H1 (cell line): ENCODE measurements around the gene LOXL1.

Experiments
- EP300 ChIP-seq, 2 experiments: IDR thresholded peaks; 1 replicate in 1 of 2; 2 replicates in 1 of 2; pipeline ENCODE4 v1.6.1; 2011 to 2012; ENCODE audit warnings: low read depth in 2 of 2, low read length in 2 of 2, mild to moderate bottlenecking in 2 of 2, borderline replicate concordance in 1 of 2, inconsistent platforms in 1 of 2, moderate library complexity in 1 of 2
- EZH2 ChIP-seq: fragments of 200-600 bp; sonication (generic); IDR thresholded peaks from 2 replicates; pipeline ENCODE4 v1.7.1; 2012; ENCODE audit warnings: low read depth, mild to moderate bottlenecking, moderate library complexity, low read length, inconsistent platforms; ENCODE audit not compliant: severe bottlenecking
- POLR2AphosphoS5 ChIP-seq: IDR thresholded peaks from 2 replicates; pipeline ENCODE4 v1.6.1; 2011; ENCODE audit warnings: low read depth, low read length
- RFX5 ChIP-seq: IDR thresholded peaks from 2 replicates; pipeline ENCODE4 v1.6.1; 2011; ENCODE audit warnings: low read depth, low read length, improper control_type of control experiment, borderline replicate concordance
- SP2 ChIP-seq: IDR thresholded peaks from 2 replicates; pipeline ENCODE4 v1.6.1; 2012; ENCODE audit warnings: mild to moderate bottlenecking, low read length, inconsistent platforms
- SP4 ChIP-seq: IDR thresholded peaks from 2 replicates; pipeline ENCODE4 v1.6.1; 2012; ENCODE audit warnings: low read length, inconsistent platforms
- YY1 ChIP-seq: IDR thresholded peaks from 2 replicates; pipeline ENCODE4 v1.6.1; 2011; ENCODE audit warnings: low read depth, mild to moderate bottlenecking, low read length
- TF ChIP-seq, protein P1 (sequence below), 3 experiments: IDR thresholded peaks; 1 replicate in 2 of 3; 2 replicates in 1 of 3; pipeline versions ENCODE4 v1.5.1 to v1.6.1; 2011; ENCODE audit warnings: low read length in 3 of 3, mild to moderate bottlenecking in 3 of 3, inconsistent platforms in 2 of 3, low read depth in 1 of 3, moderate library complexity in 1 of 3; ENCODE audit not compliant: insufficient read depth in 1 of 3; ENCODE audit errors: control extremely low read depth in 1 of 3

DNA sequence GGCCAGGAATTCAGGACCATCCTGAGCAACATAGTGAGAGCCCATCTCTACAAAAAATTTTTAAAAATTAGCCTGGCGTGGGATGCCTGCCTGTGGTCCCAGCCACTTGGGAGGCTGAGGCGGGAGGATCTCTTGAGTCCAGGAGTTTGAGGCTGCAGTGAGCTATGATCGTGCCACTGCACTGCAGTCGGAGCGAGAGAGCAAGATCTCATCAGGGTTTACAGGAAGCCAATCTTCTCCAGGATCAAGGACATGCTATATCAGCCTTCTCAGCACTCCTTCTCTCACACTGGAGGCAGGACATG, 66.3 kb downstream of the LOXL1 start:
- TF ChIP-seq POLR2AphosphoS5, result no peak
- TF ChIP-seq SP4, result no peak
- TF ChIP-seq SP2, result no peak
- no peak for TF ChIP-seq EZH2
- TF ChIP-seq RFX5, result no peak
- TF ChIP-seq, protein P1, sequence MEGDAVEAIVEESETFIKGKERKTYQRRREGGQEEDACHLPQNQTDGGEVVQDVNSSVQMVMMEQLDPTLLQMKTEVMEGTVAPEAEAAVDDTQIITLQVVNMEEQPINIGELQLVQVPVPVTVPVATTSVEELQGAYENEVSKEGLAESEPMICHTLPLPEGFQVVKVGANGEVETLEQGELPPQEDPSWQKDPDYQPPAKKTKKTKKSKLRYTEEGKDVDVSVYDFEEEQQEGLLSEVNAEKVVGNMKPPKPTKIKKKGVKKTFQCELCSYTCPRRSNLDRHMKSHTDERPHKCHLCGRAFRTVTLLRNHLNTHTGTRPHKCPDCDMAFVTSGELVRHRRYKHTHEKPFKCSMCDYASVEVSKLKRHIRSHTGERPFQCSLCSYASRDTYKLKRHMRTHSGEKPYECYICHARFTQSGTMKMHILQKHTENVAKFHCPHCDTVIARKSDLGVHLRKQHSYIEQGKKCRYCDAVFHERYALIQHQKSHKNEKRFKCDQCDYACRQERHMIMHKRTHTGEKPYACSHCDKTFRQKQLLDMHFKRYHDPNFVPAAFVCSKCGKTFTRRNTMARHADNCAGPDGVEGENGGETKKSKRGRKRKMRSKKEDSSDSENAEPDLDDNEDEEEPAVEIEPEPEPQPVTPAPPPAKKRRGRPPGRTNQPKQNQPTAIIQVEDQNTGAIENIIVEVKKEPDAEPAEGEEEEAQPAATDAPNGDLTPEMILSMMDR (IDR thresholded peaks at IDR 0.05; ENCODE audit: control extremely low read depth in 1 of 3, insufficient read depth in 1 of 3, low read depth in 1 of 3, low read length in 3 of 3), result no peak
- no peak for TF ChIP-seq EP300 (IDR thresholded peaks at IDR 0.05; ENCODE audit: borderline replicate concordance in 1 of 2, low read depth in 2 of 2, low read length in 2 of 2)
- no peak for TF ChIP-seq YY1
